GM12878 (cell line): Measurements from ENCODE around the gene SERPINB6.

Experiments used
- ATF7 ChIP-seq: fragments of 450-650 bp; IDR thresholded peaks from 2 replicates; pipeline ENCODE4 v1.6.1; 2016; ENCODE audit warnings: low read depth, mild to moderate bottlenecking
- EZH2 ChIP-seq: IDR thresholded peaks from 2 replicates; pipeline ENCODE4 v1.6.1; 2012; ENCODE audit warnings: low read depth, mild to moderate bottlenecking, control low read depth, inconsistent platforms, low read length, borderline replicate concordance; ENCODE audit not compliant: control insufficient read depth
- FOXM1 ChIP-seq: IDR thresholded peaks from 2 replicates; pipeline ENCODE4 v1.6.1; 2012; ENCODE audit warnings: low read depth, mild to moderate bottlenecking, inconsistent platforms, low read length, moderate library complexity
- LARP7 ChIP-seq: fragments of 450-650 bp; IDR thresholded peaks from 2 replicates; pipeline ENCODE4 v1.6.1; 2017; ENCODE audit warnings: mild to moderate bottlenecking
- MXI1 ChIP-seq: fragments of 150-350 bp; IDR thresholded peaks from 2 replicates; pipeline ENCODE4 v1.6.1; 2011; ENCODE audit warnings: low read depth, mild to moderate bottlenecking, inconsistent platforms, low read length, improper control_type of control experiment
- PML ChIP-seq: IDR thresholded peaks from 2 replicates; pipeline ENCODE4 v1.6.1; 2012; ENCODE audit warnings: low read length, inconsistent platforms
- POLR2A ChIP-seq: IDR thresholded peaks from 2 replicates; pipeline ENCODE4 v1.6.1; 2011; ENCODE audit warnings: low read depth, mild to moderate bottlenecking, low read length
- POLR2AphosphoS2 ChIP-seq: IDR thresholded peaks from 2 replicates; pipeline ENCODE4 v1.6.1; 2011; ENCODE audit warnings: low read depth, mild to moderate bottlenecking, low read length, improper control_type of control experiment, moderate library complexity
- RAD51 ChIP-seq: fragments of 450-650 bp; IDR thresholded peaks from 2 replicates; pipeline ENCODE4 v1.6.1; 2016; ENCODE audit warnings: moderate library complexity, mild to moderate bottlenecking, inconsistent platforms
- RB1 ChIP-seq: fragments of 450-650 bp; formaldehyde crosslinking; IDR thresholded peaks from 2 replicates; pipeline ENCODE4 v1.6.1; 2017; ENCODE audit warnings: mild to moderate bottlenecking, borderline replicate concordance
- RFX5 ChIP-seq: IDR thresholded peaks from 2 replicates; pipeline ENCODE4 v1.6.1; 2011; ENCODE audit warnings: low read depth, low read length, improper control_type of control experiment
- SMAD1 ChIP-seq: fragments of 450-650 bp; IDR thresholded peaks from 2 replicates; pipeline ENCODE4 v1.6.1; 2018; ENCODE audit warnings: mild to moderate bottlenecking, low read depth; ENCODE audit not compliant: partially characterized antibody
- SMC3 ChIP-seq: IDR thresholded peaks from 2 replicates; pipeline ENCODE4 v1.6.1; 2011; ENCODE audit warnings: low read length, improper control_type of control experiment, borderline replicate concordance
- ZBTB40 ChIP-seq: fragments of 450-650 bp; IDR thresholded peaks from 2 replicates; pipeline ENCODE4 v1.6.1; 2016; ENCODE audit warnings: mild to moderate bottlenecking, moderate library complexity, borderline replicate concordance

- TF ChIP-seq PML (no peak), SMC3 (no peak), POLR2A (no peak), LARP7 (no peak), EZH2 (no peak), RAD51 (no peak), MXI1 (no peak), RFX5 (no peak), SMAD1 (no peak), FOXM1 (no peak), RB1 (no peak), ATF7 (no peak), ZBTB40 (no peak), POLR2AphosphoS2 (no peak)
These were observed 48.5 kb upstream of the SERPINB6 start for GRCh38 chr6:3019749-3020320.
